ENCODE results near the gene C1QTNF1. TPM values are rescaled to one million over a fixed set of nuclear protein-coding genes. Genes with fewer than 3 reads are reported as not detected.

C1QTNF1 gene
- total RNA-seq, 3 donors from 2014 or later (not counting 1 experiment from before 2014, with no cell fraction given): 0.20 to 0.28 TPM; not detected in 1

DNA sequence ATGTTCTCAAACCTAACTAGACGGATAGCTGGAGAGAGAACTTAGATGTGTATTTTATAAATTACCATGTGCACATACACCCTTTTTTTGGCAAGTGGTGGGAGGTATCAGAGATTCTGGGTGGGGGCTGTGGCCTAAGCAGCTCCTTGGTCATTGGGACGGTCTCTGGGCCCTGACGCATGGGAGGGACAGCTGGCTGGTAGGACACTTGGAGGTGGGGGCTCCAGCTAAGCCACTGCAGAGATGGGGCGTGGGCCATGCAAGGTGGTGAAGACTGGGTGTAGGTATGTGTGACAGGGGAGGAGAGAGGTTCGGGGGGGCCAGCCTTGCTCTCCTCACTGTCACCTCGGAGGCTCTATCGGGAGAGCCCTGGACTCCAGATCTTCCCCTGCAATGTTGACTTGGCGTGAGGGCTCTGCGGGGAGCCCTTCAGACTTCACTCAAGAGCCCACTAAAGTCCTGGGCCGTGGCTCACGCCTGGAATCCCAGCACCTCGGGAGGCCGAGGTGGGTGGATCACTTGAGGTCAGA lies 17.1 kb downstream of the C1QTNF1 start:
- no peaks in the 10 kb centered on the region for H3K36me3 ChIP-seq (ENCODE audit: control insufficient read depth, insufficient read depth, low read length)
- WGBS (ENCODE audit: insufficient coverage): 89% methylated on average over 12 of the region's 13 CpGs
- peaks cover 5% of the 10 kb centered on the region for H3K27me3 ChIP-seq (ENCODE audit: control insufficient read depth, insufficient read depth, low read length)
- H3K4me1 Mint-ChIP-seq: peaks cover 0 to 10% of the 10 kb centered on the region in 2 donors
- no peak overlapping the region for H3K4me3 Mint-ChIP-seq
- H3K27ac ChIP-seq (ENCODE audit: low read length): no peak overlapping the region
- TF ChIP-seq, protein P1, sequence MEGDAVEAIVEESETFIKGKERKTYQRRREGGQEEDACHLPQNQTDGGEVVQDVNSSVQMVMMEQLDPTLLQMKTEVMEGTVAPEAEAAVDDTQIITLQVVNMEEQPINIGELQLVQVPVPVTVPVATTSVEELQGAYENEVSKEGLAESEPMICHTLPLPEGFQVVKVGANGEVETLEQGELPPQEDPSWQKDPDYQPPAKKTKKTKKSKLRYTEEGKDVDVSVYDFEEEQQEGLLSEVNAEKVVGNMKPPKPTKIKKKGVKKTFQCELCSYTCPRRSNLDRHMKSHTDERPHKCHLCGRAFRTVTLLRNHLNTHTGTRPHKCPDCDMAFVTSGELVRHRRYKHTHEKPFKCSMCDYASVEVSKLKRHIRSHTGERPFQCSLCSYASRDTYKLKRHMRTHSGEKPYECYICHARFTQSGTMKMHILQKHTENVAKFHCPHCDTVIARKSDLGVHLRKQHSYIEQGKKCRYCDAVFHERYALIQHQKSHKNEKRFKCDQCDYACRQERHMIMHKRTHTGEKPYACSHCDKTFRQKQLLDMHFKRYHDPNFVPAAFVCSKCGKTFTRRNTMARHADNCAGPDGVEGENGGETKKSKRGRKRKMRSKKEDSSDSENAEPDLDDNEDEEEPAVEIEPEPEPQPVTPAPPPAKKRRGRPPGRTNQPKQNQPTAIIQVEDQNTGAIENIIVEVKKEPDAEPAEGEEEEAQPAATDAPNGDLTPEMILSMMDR (IDR thresholded peaks at IDR 0.05): no peak
- H3K4me3 ChIP-seq (ENCODE audit: low read length): no peak overlapping the region
- no peak for ATAC-seq
- H3K9me3 Mint-ChIP-seq: no peaks in the 10 kb centered on the region
- peaks cover 7 to 15% of the 10 kb centered on the region in 2 donors for H3K27me3 Mint-ChIP-seq (ENCODE audit: low read depth in 2 of 2)
- no peaks in the 10 kb centered on the region for H3K9me3 ChIP-seq (ENCODE audit: control insufficient read depth, insufficient read depth, low read length)
- intact Hi-C loops (cut with micrococcal nuclease): no loop called here
- no peaks in the 10 kb centered on the region for H3K36me3 Mint-ChIP-seq
- H3K4me1 ChIP-seq (ENCODE audit: control insufficient read depth, insufficient read depth, low read length): no peaks in the 10 kb centered on the region
- no peak overlapping the region for H3K27ac Mint-ChIP-seq
- no peak for DNase-seq

DNA sequence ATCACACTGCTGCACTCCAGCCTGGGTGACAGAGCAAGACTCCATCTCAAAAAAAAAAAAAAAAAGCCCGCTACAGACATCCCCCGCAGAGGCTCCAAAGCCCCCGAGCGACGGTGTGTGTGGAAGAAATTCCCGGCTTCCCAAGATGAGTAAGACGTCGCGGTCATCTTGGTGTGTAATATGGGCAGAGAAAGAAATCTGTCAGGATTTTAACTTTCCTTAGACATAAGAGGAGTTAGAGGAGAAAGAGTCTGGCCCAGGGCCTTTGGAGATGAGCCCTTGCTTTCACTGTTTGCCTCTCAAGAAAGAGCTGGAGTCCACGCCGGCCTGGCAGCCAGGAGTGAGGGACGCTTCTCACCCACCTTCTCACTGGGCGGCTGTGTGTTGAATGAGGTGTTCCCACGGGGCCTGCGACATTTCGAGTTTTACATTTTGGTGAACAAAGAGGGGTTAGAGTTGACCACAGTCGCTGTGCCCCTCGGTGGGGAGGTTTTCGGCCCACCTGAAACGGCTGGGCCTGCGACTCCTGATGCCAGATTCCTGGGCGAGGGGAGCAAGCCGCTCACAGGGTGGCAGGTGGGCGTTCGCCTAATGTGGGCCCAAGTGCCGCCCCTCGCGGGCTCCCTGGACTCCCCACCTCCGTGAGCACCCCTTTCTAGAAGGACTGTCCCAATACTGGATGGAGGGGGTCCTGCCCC lies 17.9 kb downstream of the C1QTNF1 start:
- ATAC-seq: no peak

DNA sequence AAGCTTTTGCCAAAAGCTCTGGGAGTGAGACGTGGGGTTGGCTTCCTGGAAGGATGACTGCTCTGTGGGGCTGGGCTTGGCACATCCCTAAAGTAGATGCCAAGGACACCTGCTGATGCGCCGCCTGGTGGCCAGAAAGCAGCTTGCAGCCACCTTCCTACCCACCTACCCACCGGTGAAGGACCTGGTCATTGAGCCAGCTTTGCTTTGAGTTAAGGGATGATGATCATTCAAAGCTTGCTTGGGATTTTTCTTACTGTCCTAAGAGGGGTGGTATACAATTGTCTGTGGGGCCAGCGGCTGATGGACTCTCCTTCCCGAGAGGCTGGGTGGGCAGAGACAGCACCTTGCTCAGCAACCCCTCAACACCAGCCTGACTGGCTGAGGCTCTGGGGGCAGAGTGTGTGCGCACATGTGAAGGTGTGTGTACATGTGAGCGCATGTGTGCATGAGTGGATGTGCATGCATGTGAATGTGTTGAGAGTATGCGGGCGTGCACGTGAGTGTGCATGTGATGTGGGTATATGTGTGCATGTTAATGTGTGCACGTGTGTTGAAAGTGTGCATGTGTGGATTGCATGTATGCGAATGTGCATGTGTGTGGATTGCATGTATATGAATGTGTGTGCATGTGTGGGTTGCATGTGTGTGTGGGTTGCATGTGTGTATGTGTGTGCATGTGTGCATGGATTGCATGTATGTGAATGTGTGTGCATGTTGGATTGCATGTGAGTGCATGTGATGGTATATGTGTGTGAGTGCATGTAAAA lies 18.6 kb downstream of the C1QTNF1 start:
- DNase-seq (peak; percentile 33 to 83), ATAC-seq (peak in 1 of 3 donors; percentile 41)
- Histone ChIP-seq H3K4me1 (ENCODE audit: control insufficient read depth, insufficient read depth, low read length) (no peaks in the 10 kb centered on the region), H3K4me3 (ENCODE audit: low read length) (no peak overlapping the region), H3K9me3 (ENCODE audit: control insufficient read depth, insufficient read depth, low read length) (no peaks in the 10 kb centered on the region), H3K36me3 (ENCODE audit: control insufficient read depth, insufficient read depth, low read length) (no peaks in the 10 kb centered on the region), H3K27me3 (ENCODE audit: control insufficient read depth, insufficient read depth, low read length) (peaks cover 5% of the 10 kb centered on the region), H3K27ac (ENCODE audit: low read length) (no peak overlapping the region)
- Mint-ChIP-seq H3K9me3 (no peaks in the 10 kb centered on the region), H3K27me3 (ENCODE audit: low read depth in 2 of 2) (peaks cover 7 to 15% of the 10 kb centered on the region in 2 donors), H3K4me3 (no peak overlapping the region), H3K4me1 (peaks cover 0 to 10% of the 10 kb centered on the region in 2 donors), H3K27ac (no peak overlapping the region), H3K36me3 (no peaks in the 10 kb centered on the region)
- 82% methylated on average over 10 of the region's 13 CpGs for WGBS (ENCODE audit: insufficient coverage)
- intact Hi-C loops (cut with micrococcal nuclease): no loop called here
- TF ChIP-seq, protein P1 (IDR thresholded peaks at IDR 0.05): peak; percentile 51

More for the DNA sequence above, 17.9 kb downstream of the C1QTNF1 start:
- TF ChIP-seq, protein P1 (IDR thresholded peaks at IDR 0.05): no peak
- Histone ChIP-seq H3K4me3 (ENCODE audit: low read length) (no peak overlapping the region), H3K27me3 (ENCODE audit: control insufficient read depth, insufficient read depth, low read length) (peaks cover 5% of the 10 kb centered on the region), H3K36me3 (ENCODE audit: control insufficient read depth, insufficient read depth, low read length) (no peaks in the 10 kb centered on the region), H3K27ac (ENCODE audit: low read length) (no peak overlapping the region), H3K4me1 (ENCODE audit: control insufficient read depth, insufficient read depth, low read length) (no peaks in the 10 kb centered on the region), H3K9me3 (ENCODE audit: control insufficient read depth, insufficient read depth, low read length) (no peaks in the 10 kb centered on the region)
- intact Hi-C loops (cut with micrococcal nuclease): no loop called here
- H3K27me3 Mint-ChIP-seq (ENCODE audit: low read depth in 2 of 2): peaks cover 7 to 15% of the 10 kb centered on the region in 2 donors
- no peaks in the 10 kb centered on the region for H3K9me3 Mint-ChIP-seq
- no peak for DNase-seq
- no peak overlapping the region for H3K27ac Mint-ChIP-seq
- peaks cover 0 to 10% of the 10 kb centered on the region in 2 donors for H3K4me1 Mint-ChIP-seq
- 93% methylated on average over 29 of the region's 29 CpGs for WGBS (ENCODE audit: insufficient coverage)
- H3K36me3 Mint-ChIP-seq: no peaks in the 10 kb centered on the region
- H3K4me3 Mint-ChIP-seq: no peak overlapping the region
